Activated CD4-positive, alpha-beta T cell treated with anti-CD3 and anti-CD28 coated beads, Interleukin-2, Interleukin-6, amounts not matched to agents 100 ng/mL and 50 ng/mL, durations not matched to agents 16 hours and 8 hours (primary cell): ENCODE data around the gene MYADML2.
"Not testable (repeated sequence)": the region's sequence is repeated elsewhere in the genome, so short reads cannot be mapped to it uniquely, and the experiment has no call there.

Experiments
- DNase-seq: peaks from one replicate; pipeline ENCODE4 v3.0.0-alpha.2; 2020

Gene MYADML2, protein sequence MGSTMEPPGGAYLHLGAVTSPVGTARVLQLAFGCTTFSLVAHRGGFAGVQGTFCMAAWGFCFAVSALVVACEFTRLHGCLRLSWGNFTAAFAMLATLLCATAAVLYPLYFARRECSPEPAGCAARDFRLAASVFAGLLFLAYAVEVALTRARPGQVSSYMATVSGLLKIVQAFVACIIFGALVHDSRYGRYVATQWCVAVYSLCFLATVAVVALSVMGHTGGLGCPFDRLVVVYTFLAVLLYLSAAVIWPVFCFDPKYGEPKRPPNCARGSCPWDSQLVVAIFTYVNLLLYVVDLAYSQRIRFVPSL

DNA sequence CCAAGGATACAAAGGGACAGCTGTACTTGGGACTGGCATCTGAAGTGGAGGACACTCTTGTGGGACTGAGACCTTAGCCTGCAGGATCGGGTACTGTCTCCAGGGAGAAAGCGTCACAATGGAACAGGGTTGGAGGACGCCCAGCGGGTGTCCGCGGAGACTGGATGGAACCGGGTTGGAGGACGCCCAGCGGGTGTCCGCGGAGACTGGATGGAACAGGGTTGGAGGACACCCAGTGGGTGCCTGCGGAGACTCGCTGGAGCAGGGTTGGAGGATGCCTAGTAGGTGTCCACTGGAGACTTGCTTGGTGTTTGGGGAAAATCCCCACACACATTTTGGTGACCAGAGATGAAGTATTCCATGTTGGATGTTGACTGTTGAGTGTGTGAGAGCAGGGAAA, at the start of gene MYADML2:
TSS of gene MYADML2 (minus strand) at position 45 of the 400 bp plus-strand sequence. CDS start 5,492 bp downstream, outside the sequence.
- no peak for DNase-seq

DNA sequence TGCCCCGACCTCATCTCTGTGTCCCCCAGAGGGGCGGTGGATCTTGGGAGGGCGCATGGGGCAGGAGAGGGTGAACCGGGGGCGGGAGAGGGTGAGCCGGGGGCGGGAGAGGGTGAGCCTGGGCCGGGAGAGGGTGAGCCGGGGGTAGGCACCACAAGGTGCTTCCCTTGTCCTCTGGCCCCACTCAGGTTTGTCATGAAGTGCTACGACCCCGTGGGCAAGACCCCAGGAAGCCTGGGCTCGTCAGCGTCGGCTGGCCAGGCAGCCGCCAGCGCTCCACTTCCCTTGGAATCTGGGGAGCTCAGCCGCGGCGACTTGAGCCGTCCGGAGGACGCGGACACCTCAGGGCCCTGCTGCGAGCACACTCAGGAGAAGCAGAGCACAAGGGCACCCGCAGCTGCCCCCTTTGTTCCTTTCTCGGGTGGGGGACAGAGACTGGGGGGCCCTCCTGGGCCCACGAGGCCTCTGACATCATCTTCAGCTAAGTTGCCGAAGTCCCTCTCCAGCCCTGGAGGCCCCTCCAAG, 49.3 kb upstream of the MYADML2 start:
- DNase-seq = no peak

DNA sequence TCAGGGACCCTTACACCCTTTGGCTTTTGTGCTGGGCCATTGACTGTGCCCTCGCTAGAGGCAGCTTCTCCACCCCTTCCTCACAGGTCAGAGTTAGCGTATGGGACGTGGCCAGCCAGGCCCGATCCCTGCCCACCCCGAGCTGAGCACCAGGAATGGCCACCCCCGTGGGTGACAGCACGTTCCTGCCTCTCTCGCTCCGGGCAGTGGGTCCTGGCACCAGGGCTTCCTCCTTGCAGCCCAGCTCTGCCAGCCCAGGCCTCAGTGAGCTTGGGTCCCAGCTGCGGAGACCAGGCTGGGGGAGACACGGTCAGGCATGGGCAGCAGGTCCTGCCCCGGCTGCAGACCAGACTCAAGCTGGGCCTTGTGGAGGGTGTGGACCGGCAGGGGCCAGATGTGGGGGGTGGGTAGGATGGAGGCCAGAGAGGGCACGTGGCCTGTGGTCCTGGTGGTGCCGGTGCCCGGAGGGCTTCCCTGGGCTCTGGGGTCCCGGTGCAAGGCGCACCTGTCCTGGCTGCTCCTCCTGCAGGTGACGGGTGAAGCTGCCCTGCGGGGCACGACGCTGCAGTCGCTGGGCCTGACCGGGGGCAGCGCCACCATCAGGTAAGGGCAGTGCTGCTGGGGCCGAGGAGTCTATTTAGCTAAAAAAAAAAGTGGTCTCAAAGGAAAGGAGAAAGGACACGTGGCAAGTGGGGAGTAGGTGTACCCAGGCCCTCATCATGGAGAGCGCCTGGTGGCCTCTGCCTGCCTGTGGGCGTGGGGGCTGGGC, 48.6 kb upstream of the MYADML2 start:
- no peak for DNase-seq

DNA sequence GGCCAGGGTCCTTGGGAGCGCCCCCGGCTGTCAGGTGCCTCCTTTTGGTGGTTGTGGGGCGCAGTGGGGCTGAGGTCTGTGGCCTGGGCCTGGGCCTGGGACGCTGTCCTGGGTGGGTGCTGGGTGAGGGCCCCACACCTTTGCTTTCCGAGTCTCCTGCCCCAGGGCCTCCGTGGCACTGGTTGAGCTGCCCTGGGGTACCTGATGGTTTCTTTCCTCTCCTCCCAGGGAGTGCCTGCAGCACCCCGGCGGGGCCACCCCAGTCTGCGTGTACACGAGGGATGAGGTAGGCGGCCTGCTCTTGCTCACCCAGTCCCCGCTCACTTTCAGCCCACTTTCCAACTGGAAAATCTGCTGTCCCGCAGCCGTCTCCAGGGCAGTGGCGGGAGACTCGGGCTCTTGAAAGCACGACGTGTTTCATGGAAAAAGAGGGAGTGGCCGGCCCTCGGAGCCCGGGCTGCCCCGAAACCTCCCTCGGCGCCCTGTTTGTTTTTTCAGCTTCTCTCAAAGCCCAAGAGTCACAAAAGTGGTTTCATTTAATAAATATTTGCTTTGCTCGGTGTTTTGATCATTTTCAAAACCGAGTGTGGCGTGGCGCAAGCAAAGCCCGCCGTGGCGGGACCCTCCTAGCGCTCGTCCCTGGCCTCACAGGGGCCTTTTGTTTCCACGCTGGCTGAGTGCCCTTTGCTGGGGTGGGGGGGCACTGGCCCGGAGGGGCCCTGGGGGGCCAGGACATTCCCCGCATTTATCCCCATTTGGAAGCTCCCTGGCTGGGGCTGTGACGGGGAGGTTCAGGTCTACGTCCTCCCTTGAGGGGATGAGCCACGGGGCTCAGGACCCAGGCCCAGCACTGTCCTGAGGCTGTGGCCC, 47.8 kb upstream of the MYADML2 start:
- DNase-seq = no peak

DNA sequence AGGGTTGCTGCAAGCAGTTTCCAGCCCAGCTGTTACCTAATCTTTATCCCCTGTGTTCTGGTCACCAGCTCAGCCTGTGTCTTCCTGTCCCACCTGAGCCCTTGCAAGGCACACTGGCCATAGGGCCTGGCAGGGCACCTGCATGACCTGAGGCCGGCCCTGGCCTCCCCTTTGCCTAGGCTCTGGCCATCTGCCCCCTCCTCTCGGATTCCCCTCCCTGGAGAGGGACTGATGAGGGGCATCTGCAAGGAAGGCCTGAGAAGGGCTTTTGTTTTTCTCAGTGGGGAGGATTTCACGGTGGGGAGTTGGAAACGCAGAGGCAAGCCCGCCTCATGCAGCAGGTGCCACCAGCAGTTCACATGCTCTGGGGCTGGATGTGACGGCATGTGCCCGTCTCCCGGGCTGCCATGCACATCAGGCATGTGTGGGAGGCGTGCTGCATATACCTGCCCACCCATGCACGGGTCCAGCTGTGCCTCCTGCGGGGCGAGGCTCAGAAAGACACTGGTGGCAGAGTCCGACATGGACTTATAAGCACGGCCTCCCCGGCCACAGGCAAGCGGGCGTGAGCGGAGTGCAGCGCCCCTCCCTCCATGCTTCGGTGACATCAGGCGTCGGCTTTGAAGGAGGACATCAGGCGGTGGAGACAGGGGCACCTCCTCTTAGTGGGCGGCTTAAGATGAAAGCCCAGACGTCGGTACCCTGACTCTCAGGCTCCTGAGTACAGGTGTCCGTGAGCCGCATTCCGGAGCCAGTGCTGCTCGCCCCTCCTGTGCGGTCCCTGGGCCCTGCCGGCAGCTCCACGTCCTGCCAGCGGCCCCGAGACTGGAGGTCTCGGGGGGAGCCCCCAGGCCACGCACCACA, 46.9 kb upstream of the MYADML2 start:
- DNase-seq = no peak

DNA sequence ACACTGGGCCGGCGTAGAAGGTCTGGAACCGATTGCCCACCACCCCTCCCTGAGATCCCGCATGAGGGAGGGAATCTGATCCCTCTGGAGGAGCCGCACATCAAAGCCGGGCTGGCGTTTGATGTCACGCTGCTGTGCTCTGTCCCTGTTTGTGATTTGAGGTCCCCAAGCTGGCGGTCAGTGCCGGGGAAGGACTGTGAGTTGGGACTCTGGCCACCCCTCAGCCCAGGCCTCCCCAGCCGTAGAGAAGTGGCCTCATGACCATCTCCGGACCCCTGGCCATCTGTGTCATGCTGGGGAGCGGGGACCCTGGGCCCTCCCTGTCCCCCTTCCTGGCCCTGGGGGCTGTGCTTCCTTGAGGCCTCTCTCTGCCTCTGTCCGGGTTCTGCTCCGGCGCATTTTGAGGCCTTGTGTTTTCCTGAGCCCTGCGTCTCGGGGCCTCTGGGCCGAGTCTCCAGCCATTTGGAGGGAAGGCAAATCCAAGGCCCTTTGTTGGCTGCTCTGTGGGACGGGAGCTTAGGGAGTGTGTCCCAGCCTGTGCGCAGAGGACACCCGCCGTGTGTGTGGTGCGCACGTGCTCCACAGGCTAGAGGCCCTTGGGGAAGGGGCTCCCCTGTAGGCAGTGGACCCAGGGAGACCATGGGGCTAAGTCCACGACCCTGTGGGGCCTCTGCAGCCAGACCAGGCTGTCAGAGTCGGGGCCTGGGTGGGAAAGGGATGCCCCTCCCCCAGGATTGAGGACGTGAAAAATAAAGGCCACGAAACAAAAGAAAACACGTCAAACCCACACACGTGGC, 45.5 kb upstream of the MYADML2 start:
- DNase-seq = no peak

DNA sequence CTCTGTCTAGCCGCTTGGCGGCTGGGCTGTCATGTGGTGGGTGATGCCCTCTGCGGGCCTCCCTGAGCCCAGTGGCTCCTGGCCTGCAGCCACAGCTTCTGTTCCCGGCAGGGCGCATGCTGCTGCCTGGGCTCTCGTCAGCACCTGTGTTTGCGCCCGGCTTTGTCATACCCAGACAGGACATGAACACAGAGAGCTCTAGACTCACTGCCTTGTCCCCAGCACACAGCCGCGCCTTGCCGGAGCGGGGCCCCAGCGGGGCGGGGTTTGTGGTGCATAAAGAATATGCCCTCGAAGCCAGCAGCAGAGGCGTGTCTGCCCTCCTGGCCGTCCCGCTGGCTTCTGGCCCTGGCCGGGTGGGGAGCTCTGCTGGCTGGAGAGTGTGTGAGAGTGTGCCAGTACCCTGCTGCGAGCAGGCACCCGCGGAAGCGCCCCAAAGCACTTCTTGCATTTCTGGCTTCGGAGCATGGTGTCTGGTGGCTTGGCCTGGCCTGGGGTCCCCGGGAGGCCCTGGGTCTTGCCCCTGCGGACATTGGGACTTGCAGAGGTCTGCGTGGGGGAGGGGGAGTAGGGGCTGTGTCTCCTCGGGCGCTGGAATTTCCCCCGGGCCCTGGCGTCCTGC, 44.8 kb upstream of the MYADML2 start:
- no peak for DNase-seq

DNA sequence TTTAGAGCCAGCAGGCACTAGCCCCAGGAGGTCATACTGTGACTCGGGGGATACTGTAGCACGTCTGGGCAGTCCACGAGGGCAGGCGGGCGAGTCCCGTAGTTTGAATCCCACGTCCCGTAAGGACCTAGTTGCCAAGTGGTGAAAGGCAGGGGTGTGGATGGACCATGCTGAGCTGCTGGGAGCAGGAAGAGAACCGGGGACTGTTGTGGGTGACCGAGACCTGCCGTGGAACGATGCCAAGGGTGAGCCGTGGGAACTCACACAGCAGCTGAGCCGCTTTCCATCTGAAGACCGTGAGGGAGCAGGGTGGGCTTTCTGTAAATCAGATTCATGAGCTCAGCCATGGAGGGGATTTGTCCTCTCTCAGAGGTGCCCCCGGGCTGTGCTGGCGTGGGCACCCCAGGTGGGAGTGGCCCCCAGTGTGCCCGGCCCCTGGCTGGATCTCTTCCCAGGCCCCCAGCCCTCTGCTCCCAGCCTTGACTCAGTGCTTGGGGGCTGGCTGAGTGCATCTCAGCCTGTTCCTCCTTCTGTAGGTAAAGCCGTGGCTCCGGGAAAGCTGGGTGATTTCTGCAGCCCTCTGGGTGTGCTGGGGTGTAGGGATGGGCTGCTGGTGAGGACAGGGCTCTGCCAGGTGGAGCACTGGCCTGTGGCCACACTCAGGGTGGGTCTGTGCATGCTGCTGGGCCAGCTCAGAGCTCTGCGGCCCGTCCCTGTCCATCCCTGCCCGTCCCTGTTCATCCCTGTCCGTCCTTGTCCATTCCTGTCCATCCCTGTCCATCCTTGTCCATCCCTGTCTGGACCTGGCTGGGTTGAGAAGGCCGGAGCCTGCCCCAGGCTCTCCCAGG, 44.0 kb upstream of the MYADML2 start:
- DNase-seq = no peak

DNA sequence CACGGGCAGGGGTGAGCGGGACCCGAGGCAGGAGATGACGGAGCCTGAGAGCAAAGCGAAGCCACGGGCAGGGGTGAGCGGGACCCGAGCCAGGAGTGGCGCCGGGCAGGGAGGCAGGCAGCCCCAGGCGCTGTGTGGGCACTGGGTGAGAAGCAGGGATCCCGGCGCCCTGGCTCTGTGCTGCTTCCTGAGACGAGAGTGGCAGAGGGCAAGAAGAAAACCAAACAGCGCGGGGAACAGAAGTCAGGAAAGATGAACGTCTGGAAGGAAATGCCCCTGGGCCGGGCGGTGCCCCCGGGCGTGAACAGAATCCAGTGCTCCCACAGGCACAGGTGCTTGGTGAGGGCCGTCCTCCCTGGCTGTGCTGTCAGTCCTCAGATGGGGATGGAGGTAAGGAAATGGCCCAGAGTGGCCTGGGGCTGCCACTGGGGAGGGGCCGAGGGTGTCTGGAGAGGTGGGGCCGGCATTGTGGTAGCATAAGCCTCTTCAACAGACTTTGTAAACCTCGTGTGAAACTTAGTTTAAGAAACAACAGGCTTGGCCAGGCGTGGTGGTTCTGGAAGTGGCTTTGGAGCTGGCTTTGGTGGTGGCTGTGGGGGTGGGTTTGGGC, 40.2 kb upstream of the MYADML2 start:
- no peak for DNase-seq

DNA sequence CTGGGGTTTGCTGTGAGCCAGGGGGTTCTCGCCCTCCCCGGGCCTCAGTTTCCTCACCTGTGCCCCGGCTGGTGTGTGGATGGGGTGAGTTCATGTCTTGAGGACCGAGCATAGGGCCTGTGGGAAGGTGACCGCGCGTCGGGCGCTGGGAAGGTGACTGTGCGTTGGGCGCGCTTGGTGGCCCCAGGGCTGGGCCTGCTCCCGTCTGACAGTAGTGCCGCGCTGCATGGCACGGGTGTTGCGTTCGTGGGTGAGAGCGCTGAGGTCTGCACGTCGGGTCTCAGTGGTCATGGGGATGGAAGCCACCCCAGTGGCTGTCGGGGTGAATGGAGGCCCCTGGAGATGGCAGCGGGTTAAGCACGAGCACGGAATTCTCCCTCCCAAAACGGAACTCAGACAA, 39.6 kb upstream of the MYADML2 start:
- no peak for DNase-seq

DNA sequence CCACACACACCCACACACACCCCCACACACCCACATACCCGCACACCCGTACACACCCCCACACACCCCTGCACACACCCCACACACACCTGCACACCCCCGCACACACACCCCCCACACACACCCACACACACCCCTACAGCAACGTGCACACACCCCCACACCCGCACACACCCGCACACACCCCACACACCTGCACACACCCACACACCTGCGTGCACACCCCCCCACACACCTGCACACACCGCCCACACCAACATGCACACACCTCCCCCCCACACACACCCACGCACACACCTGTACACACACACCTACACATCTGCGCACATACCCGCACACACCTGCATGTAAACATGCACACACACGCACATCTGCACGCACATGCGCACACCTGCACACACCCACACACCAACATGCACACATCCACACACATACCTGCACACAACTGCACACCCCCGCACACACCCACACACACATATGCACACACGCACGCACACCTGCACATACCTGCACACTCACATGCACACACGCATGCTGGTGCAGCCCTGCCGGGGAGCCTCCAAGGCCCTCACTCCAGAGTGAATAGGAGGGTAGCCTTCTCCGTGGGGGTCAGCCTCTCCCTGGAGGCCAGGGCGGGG, 37.9 kb upstream of the MYADML2 start:
- no peak for DNase-seq

DNA sequence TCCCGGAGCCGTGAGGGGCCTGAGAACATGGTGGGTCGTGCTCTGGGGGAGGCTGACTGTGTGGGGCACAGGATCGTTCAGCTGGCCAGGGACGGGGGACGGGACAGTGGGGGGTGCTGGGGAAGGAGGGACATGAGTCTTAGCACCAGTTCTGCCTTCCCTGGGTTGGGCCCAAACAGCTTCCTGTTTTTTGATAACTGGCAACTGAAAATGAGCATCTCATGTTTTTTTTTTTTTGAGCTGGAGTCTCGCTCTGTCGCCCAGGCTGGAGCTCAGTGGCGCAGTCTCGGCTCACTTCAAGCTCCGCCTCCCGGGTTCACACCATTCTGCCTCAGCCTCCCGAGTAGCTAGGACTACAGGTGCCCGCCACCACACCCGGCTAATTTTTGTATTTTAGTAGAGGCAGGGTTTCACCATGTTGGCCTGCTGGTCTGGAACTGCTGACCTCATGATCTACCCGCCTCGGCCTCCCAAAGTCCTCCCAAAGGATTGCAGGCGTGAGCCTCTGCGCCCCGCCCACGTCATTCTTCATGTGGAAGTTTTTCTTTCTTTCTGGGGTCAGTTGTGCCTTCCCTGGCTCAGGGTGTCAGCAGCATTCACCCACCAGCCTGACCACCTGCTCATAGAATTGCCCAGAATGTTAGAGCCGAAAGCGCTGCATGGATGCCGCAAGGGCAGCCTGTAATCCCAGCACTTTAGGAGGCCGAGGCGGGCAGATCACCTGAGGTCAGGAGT, 36.8 kb upstream of the MYADML2 start:
- DNase-seq = no peak

DNA sequence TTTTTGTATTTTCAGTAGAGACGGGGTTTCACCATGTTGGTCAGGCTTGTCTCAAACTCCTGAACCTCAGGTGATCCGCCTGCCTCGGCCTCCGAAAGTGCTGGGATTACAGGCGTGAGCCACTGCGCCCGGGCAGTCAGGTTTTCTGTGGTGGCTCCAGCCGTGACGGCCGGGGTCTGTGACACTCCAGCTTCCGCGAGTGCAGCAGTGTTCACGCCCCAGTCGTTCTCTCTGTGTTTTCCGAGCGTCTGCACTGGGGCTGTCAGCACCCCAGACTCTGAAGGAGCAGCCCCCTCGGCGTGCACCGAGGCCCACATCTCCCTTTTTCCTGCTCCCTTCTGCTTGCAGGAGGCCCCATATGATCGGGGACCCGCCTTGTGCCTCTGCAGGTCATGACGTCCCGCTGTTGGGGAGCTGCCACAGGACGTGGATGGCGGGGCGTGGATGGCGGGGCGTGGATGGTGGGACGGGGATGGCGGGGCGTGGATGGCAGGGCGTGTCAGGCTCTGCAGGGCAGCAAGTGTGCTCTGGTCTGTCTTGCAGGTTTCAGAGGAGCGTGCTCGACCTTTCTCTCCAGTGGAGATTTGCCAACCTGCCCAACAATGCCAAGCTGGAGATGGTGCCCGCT, 36.1 kb upstream of the MYADML2 start:
- no peak for DNase-seq

DNA sequence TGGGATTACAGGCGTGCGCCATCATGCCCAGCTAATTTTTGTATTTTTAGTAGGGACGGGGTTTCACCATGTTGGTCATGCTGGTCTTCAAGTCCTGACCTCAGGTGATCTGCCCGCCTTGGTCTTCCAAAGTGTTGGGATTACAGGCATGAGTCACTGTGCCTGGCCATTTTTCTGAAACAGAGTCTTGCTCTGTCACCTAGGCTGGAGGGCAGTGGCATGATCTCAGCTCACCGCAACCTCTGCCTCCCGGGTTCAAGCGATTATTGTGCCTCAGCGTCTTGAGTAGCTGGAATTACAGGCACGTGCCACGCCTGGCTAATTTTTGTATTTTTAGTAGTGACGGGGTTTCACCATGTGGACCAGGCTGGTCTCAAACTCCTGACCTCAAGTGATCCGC, 34.5 kb upstream of the MYADML2 start:
- DNase-seq = not testable (repeated sequence)

DNA sequence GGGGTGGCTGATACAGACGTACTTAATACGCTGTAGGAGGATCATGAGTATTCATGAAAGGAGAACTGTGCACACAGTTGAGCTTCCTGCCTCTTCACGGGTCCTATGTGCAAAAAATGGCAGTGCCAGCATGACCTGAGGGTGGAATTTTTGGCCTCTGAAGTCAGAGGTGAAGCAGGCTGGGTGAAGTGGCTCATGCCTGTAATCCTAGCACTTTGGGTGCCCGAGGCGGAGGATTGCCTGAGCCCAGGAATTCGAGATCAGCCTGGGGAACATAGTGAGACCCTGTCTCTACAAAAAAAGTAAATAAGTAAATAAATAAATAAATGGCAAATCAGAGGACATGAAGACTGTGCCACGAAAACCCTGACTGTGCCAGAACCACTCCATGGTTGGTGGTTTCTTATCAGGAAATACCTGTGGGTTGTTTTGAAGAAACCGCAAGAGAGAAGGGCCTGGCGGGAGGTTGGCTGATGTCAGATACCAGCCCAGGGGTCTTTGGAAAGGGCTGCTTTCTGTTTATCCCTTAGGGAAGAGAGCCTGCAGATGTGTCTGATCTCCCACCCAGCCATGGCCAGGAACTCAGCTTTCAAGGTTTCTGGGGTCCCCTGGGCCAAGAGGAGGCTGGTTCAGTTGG, 33.8 kb upstream of the MYADML2 start:
- no peak for DNase-seq

DNA sequence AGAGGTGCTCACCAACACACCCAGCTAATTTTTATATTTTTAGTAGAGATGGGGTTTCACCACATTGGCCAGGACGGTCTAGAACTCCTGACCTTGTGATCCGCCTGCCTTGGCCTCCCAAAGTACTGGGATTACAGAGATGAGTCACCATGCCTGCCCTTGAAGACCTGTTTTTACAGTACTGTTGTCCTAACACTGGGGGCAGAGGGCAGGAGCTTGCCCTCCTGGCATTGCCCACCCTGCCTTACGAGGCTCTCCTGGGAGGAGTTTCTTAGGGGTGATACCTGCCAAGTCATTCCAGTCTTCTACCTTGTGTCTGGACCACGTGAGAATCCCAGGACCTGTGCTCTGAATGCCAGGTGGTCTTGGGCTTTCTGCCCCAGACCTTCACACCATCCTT, 33.1 kb upstream of the MYADML2 start:
- no peak for DNase-seq
